Astrocyte of the cerebellum (primary cell): ENCODE measurements around the gene DAPP1.
A peak's percentile ranks its signal among the peaks of the same experiment; 100 is the strongest.

Experiments used
- DNase-seq: peaks from one replicate; pipeline ENCODE4 v3.0.0-alpha.2; 2011; ENCODE audit warnings: low read depth
- H3K4me3 ChIP-seq: 2 replicates; pipeline ENCODE4 v1.5.1; 2011; ENCODE audit warnings: mild to moderate bottlenecking, low read depth, low read length, moderate library complexity
- CTCF ChIP-seq: IDR thresholded peaks from 2 replicates; pipeline ENCODE4 v1.5.1; 2012; ENCODE audit warnings: low read length, low read depth, moderate library complexity, mild to moderate bottlenecking; ENCODE audit errors: missing control alignments
- in situ Hi-C: cut with HindIII; loops from 2 replicates; pipeline ENCODE4 v1.10.0; 2017; ENCODE audit warnings: low sequenced_read_pairs

DAPP1 gene

GRCh38 chr4:99801005-99801699 lies 15.5 kb upstream of the DAPP1 start:
- no peak overlapping the region for H3K4me3 ChIP-seq
- no peak for DNase-seq
- no peak for TF ChIP-seq CTCF
- in situ Hi-C loops, result no loop called here

- TF ChIP-seq CTCF, result no peak
- DNase-seq, result no peak
- no peak overlapping the region for H3K4me3 ChIP-seq
- in situ Hi-C loops, result no loop called here
These were observed 13.0 kb upstream of the DAPP1 start for GRCh38 chr4:99803566-99804101.

GRCh38 chr4:99806545-99806944 lies 10.1 kb upstream of the DAPP1 start:
- in situ Hi-C loops, result no loop called here
- DNase-seq, result no peak
- H3K4me3 ChIP-seq, result no peak overlapping the region
- TF ChIP-seq CTCF, result no peak

- H3K4me3 ChIP-seq, result no peak overlapping the region
- TF ChIP-seq CTCF, result no peak
- DNase-seq, result no peak
- in situ Hi-C loops, result no loop called here
These were observed 9.0 kb upstream of the DAPP1 start for GRCh38 chr4:99807666-99808065.

- peak; percentile 6 for DNase-seq
- in situ Hi-C loops, result no loop called here
- TF ChIP-seq CTCF, result peak; percentile 60
- no peak overlapping the region for H3K4me3 ChIP-seq
These were observed 8.3 kb upstream of the DAPP1 start for GRCh38 chr4:99808260-99808857.

- no peak for DNase-seq
- TF ChIP-seq CTCF, result no peak
- in situ Hi-C loops, result no loop called here
- no peak overlapping the region for H3K4me3 ChIP-seq
These were observed 7.3 kb upstream of the DAPP1 start for GRCh38 chr4:99809326-99809725.
